GM18868 (cell line): ENCODE measurements around the gene ARHGAP19.
A peak's percentile ranks its signal among the peaks of the same experiment; 100 is the strongest.

Experiments used
- ATAC-seq: cut with Tn5 transposase; IDR thresholded peaks from one replicate; pipeline ENCODE4 v1.9.1; 2021; ENCODE audit warnings: mild to moderate bottlenecking, moderate library complexity; ENCODE audit not compliant: unreplicated experiment

The ARHGAP19 gene

GRCh38 chr10:97197030-97197500 lies 95.4 kb downstream of the ARHGAP19 start:
- ATAC-seq: no peak

DNA sequence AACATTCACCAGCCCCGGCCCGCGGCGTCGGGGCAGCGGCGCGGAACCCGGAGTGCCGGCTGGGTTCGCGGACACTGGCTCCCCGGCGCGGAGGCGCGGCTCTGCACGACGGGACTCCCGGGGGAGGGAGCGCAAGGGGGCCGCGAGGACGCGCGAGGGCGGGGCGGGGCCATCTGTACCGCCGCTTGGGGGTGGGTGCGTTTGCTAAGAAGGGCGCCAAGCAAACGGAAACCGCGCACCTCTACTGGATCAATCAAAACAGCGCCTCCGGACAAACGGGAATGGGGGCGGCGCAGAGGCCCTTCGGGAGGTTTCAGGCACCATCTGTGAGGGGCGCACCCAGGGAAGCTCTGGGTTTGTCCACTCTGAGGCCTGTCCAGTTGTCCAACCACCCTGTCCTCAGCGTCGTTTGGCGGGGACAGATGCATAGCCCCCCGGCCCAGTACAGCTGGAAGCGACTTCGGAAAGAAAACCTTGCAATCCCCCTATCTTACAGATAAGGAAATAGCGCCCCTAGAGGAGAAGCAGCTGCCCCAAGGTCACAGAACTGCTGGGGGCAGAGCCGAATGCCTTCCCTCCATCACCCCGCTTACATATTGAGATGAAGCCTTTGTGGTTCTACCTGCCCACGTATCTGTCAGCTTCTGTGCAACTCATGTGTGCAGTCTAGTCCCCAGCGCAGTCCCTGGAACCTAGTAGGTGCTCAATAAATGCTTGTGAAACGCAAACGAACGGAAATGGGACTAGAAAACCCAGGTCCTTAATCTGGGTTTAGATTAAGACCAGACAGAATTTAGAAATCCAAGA lies 96.0 kb downstream of the ARHGAP19 start:
- peak; percentile 53 for ATAC-seq

GRCh38 chr10:97195706-97196222 lies 96.7 kb downstream of the ARHGAP19 start:
- no peak for ATAC-seq

GRCh38 chr10:97192952-97193435 lies 99.4 kb downstream of the ARHGAP19 start:
- no peak for ATAC-seq

- no peak for ATAC-seq
Observed at GRCh38 chr10:97190450-97190849, 102.0 kb downstream of the ARHGAP19 start.

GRCh38 chr10:97188261-97188711 lies 104.2 kb downstream of the ARHGAP19 start:
- no peak for ATAC-seq

DNA sequence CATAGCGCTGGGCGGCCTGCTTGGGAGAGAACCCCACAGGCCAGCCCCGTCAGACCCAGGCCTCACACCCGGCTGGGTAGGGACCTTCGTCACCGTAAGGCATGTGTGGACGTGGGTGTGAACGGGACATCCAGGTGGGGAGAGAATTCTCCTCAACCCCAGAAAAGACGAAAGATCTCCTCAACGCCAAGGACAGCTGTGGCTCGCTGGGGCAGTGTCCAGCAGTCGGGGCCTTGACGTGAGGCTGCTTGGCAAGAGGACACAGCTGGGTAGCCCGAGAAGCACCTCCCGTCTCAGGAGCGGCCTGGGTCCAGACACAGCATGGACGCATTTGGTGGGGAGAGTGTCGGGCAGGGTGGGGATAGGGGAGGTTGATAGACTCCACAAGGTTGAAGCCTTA lies 105.5 kb downstream of the ARHGAP19 start:
- no peak for ATAC-seq

- ATAC-seq: no peak
Observed at GRCh38 chr10:97185326-97186058, 106.9 kb downstream of the ARHGAP19 start, which contains the start of gene SLIT1. Gene SLIT1, minus strand, starts transcription at chr10:97185959. Its CDS starts 285 bp downstream, at chr10:97185674.

DNA sequence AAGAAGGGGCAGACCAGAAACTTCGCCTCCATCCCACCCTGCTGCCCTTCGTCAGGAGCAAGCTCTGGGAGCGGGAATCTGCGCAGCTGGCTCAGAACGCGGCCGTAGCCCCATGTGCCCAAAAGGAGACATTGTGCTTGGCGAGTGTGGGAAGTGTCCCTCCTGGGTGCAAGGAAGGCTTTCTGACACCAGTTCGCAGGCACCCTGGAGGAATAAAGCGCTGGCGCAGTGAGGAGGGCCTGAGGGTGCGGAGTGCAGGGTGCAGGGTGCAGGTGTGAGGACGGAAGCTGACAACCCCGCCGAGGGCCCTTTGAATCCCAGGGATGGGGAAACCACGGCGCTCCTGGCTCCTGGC lies 107.5 kb downstream of the ARHGAP19 start:
- ATAC-seq: no peak

GRCh38 chr10:97183314-97183713 lies 109.1 kb downstream of the ARHGAP19 start:
- ATAC-seq: no peak

DNA sequence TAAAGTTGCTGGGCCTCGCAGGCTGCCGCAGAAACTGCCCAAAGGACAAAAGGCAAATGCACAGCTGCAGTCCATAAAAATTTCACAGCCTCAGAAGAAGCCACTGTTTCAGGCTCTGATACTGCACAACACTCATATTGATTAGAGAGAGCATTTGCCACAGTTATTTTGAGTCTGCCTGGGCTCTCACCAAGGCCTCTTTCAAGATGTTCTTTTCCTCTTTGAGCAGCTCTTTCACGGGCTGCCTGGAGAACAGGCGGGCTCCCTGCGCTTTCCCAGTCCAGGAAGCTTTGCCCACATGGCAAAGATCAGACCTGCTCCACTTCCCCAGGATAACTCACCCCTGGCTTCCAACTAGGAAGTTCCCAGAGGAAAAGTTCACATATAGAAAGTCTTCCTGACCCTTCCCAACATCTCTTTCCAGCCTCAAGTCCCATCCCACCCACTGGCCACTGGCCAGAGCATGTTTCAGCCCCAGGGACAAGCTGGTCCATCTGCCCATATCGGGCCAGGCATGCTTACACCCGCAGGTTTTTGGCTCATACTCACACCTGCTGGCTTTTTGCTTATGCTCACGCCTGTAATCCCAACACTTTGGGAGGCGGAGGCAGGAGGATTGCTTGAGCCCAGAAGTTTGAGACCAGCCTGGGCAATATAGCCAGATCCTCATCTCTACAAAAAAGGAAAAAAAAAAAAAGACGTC lies 110.0 kb downstream of the ARHGAP19 start:
- ATAC-seq: no peak

- ATAC-seq: no peak
Observed at GRCh38 chr10:97180986-97181385, 111.5 kb downstream of the ARHGAP19 start.

GRCh38 chr10:97180363-97180755 lies 112.1 kb downstream of the ARHGAP19 start:
- ATAC-seq: no peak

- no peak for ATAC-seq
Observed at GRCh38 chr10:97179731-97180362, 112.6 kb downstream of the ARHGAP19 start.

DNA sequence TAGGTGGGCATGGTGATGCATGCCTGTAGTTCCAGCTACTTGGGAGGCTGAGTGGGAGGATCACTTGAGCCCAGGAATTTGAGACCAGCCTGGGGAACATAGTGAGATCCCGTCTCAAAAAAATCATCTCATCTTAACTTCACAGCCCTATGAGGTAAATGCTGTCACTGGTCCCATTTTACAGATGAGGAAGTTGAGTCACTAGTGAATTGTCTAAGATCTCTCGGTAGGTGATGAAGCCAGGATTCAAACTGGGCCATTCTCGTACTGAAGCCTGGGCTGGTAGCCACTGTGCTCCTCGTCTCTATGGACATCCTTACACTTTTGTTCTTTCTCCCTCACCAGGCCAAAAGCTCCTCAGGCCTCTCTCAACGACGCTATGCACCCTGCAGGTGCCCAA lies 113.1 kb downstream of the ARHGAP19 start:
- ATAC-seq: no peak

DNA sequence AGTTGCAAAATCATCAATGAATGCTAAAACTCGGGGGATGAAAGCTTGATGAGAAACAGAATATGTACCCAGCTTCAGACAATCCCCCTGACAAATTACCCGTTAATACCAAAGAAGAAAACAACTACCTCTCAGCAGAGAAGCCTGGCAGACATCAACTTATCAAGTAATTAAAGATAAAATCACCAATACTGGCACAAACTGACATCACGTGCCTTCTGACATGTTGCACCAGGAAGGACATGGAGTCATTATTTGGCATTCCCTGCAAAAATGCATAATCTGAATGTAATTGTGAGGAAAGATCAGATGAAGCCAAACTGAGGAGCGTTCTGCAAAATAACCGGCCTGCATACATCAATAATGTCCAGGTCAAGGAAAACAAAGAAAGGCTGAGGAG lies 114.4 kb downstream of the ARHGAP19 start:
- no peak for ATAC-seq

- no peak for ATAC-seq
Observed at GRCh38 chr10:97176226-97176625, 116.2 kb downstream of the ARHGAP19 start.

DNA sequence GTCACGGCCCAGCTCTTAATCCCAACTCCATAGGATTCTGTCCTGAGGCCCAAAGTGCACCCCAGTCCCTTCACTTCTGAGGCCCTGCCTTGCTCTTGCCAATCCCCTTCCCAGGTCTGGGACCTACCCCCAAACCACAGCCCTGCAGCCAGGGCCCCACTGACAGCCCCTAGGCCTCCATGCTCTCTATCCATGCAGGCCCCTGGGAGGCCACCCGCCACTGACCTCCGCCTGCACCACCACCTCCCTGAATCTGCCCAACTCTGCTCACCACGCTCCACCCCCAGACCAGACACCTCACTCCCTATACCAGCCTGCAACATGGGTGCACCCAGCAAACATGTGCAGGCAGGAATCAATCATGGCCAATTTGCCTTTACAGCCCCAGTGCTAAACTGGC lies 116.9 kb downstream of the ARHGAP19 start:
- no peak for ATAC-seq

GRCh38 chr10:97174941-97175340 lies 117.5 kb downstream of the ARHGAP19 start:
- no peak for ATAC-seq

- ATAC-seq: no peak
Observed at GRCh38 chr10:97174276-97174775, 118.1 kb downstream of the ARHGAP19 start.
